Esophagus squamous epithelium (tissue), 4 donors: ENCODE results near the gene FOXP4.

Source experiments
- CTCF ChIP-seq, 6 experiments: fragments of 450-650 bp in 4 of 6; fragments of 200-600 bp in 2 of 6; sonication (generic) in 2 of 6; IDR thresholded peaks; one replicate each; pipeline ENCODE4 v1.5.1; 2016 to 2019; ENCODE audit warnings: antibody characterized with exemption in 6 of 6, mild to moderate bottlenecking in 4 of 6, moderate library complexity in 4 of 6
- POLR2A ChIP-seq, 4 donors: fragments of 450-650 bp; IDR thresholded peaks; one replicate each; pipeline ENCODE4 v1.6.1; 2017; ENCODE audit warnings: antibody characterized with exemption in 4 of 4, mild to moderate bottlenecking in 4 of 4, moderate library complexity in 3 of 4

DNA sequence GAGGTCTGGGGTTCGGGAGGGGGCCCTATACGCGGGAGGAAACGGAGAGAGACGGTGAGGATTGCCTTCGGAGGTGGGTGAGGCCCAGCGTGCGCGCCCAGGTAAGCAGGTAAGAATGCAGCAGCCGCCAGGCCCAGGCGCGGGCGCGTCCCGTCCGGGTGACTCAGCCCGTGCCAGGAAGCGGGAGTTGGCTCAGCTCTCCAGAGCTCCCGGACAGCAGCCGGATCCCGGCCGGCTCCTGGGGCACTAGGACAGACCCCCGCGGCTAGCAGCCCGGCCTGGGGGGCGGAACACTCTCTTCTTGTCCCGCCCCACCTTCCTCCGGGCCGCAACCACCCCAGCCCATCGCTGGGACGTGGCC, 90.6 kb downstream of the FOXP4 start:
- TF ChIP-seq CTCF (IDR thresholded peaks at IDR 0.05) (no peak), POLR2A (IDR thresholded peaks at IDR 0.05) (peak in 2 of 4 donors; percentile 49 to 69)
